Measurements from ENCODE around the gene FHL3. TPM values are rescaled to one million over a fixed set of nuclear protein-coding genes. Genes with fewer than 3 reads are reported as not detected.

Gene FHL3
- total and polyA plus RNA-seq, 2 donors (not counting 1 experiment from before 2014, with no cell fraction given), result 0.15 to 2.2 TPM

- H4K20me1 ChIP-seq (ENCODE audit: control insufficient read depth, insufficient read depth, low read length, poor library complexity, severe bottlenecking), result no peaks in the 10 kb centered on the region
- peak overlapping the region; percentile 51 for H3K9ac ChIP-seq (ENCODE audit: low read length)
- no peak for DNase-seq
- Mint-ChIP-seq H3K27me3 (no peaks in the 10 kb centered on the region), H3K9me3 (ENCODE audit: insufficient read depth) (no peaks in the 10 kb centered on the region), H3K4me1 (peaks cover 15% of the 10 kb centered on the region), H3K4me3 (peak overlapping the region; percentile 84), H3K27ac (peak overlapping the region; percentile 26)
- H3K79me2 ChIP-seq (ENCODE audit: control insufficient read depth, insufficient read depth, low read length), result no peaks in the 10 kb centered on the region
- peak; percentile 63 for ATAC-seq (ENCODE audit: low read depth)
- H3K9me3 ChIP-seq (ENCODE audit: control extremely low read depth in 1 of 3, control insufficient read depth in 2 of 3, insufficient read depth in 1 of 3, low read length in 2 of 3), result no peaks in the 10 kb centered on the region
- H3K36me3 ChIP-seq (replicated peaks in 1 of 2; ENCODE audit: control extremely low read depth in 1 of 2, control insufficient read depth in 1 of 2, extremely low read depth in 1 of 2, insufficient read depth in 2 of 2, low read length in 1 of 2), result no peaks in the 10 kb centered on the region
- 47% methylated on average over 31 of the region's 46 CpGs for WGBS (ENCODE audit: insufficient coverage)
- no peak for TF ChIP-seq CTCF (IDR thresholded peaks at IDR 0.05)
- no peak for TF ChIP-seq EZH2 (IDR thresholded peaks at IDR 0.05; ENCODE audit: borderline replicate concordance, insufficient read depth, low read depth, low read length, poor library complexity, severe bottlenecking)
- CTCF ChIA-PET, result interaction anchor here (0.7 kb wide), 1 partner anchor 135 kb away, joined by 3 read pairs; no protein-coding TSS in a partner anchor
- H3K4me1 ChIP-seq (ENCODE audit: control insufficient read depth in 2 of 2, insufficient read depth in 2 of 2, low read length in 2 of 2), result peaks cover 9 to 15% of the 10 kb centered on the region in 2 donors
- POLR2A ChIA-PET, result interaction anchor here (0.6 to 0.7 kb wide), 2 partner anchors 21 to 115 kb away, joined by 5 to 9 read pairs; no protein-coding TSS in a partner anchor
- peak overlapping the region in 4 of 5 experiments; percentile 52 to 74 (median 57) for H3K4me3 ChIP-seq (ENCODE audit: control extremely low read depth in 1 of 5, extremely low read depth in 1 of 5, insufficient read depth in 1 of 5, low read depth in 2 of 5, low read length in 4 of 5)
- no peaks in the 10 kb centered on the region for H3K27me3 ChIP-seq (replicated peaks in 1 of 4; ENCODE audit: control extremely low read depth in 1 of 4, control insufficient read depth in 3 of 4, insufficient read depth in 4 of 4, low read length in 3 of 4)
- H2AFZ ChIP-seq (ENCODE audit: insufficient read depth, low read depth, low read length, poor library complexity, severe bottlenecking), result peak overlapping the region; percentile 83
- H3K4me2 ChIP-seq (replicated peaks; ENCODE audit: low read depth, low read length, poor library complexity, severe bottlenecking), result peak overlapping the region; percentile 77
- intact Hi-C loops (cut with micrococcal nuclease), result loop anchor here (10.0 kb wide), 1 partner anchor 479 kb away; no protein-coding TSS in a partner anchor
- H3K27ac ChIP-seq (ENCODE audit: low read length in 2 of 2), result peak overlapping the region in 1 of 2 donors; percentile 59
Observed at GRCh38 chr1:37995751-37996345, 9.5 kb downstream of the FHL3 start.
